ENCODE data around the gene ANXA8. TPM values are rescaled to one million over a fixed set of nuclear protein-coding genes. Genes with fewer than 3 reads are reported as not detected.
A peak's percentile ranks its signal among the peaks of the same experiment; 100 is the strongest.

The ANXA8 gene
- total RNA-seq, 1 experiment from 2014 or later, result 172 TPM

- H3K4me2 ChIP-seq, result peak overlapping the region; percentile 6; the same call in 1 of the 2 replicates
- no peak overlapping the region for H3K4me3 ChIP-seq
- ChIA-PET CTCF (no interaction called here), POLR2A (ENCODE audit: unreplicated experiment) (no interaction called here)
- peaks cover 20% of the 10 kb centered on the region for H3K9me3 ChIP-seq (ENCODE audit: insufficient read depth, low read depth)
- no peaks in the 10 kb centered on the region for H3K9me2 ChIP-seq (ENCODE audit: insufficient read depth)
- no peaks in the 10 kb centered on the region for H3K27me3 ChIP-seq (ENCODE audit: insufficient read depth, low read depth)
- BruUV-seq (replicated peaks), result no TSS peak
- H3K27ac ChIP-seq, result no peak overlapping the region
- H3K79me2 ChIP-seq (ENCODE audit: low read depth), result no peaks in the 10 kb centered on the region
- H3K4me1 ChIP-seq (replicated peaks; ENCODE audit: insufficient read depth), result peaks cover 16% of the 10 kb centered on the region
- intact Hi-C loops (cut with micrococcal nuclease; ENCODE audit: unreplicated experiment), result no loop called here
- peak in 1 of 2 experiments; percentile 48 for DNase-seq
- no peaks in the 10 kb centered on the region for H3K36me3 ChIP-seq (ENCODE audit: low read depth)
- TF ChIP-seq CTCF (conservative IDR thresholded peaks at IDR 0.05) (no peak), EZH2 (IDR thresholded peaks at IDR 0.05; ENCODE audit: low read depth) (no peak)
- no peaks in the 10 kb centered on the region for H4K20me1 ChIP-seq (ENCODE audit: insufficient read depth)
- peaks cover 2% of the 10 kb centered on the region; the same call in 1 of the 2 replicates for H3F3A ChIP-seq (ENCODE audit: insufficient read depth, low read depth)
- no peak overlapping the region for H2AFZ ChIP-seq
These were observed 40.8 kb downstream of the ANXA8 start for GRCh38 chr10:47443145-47443544.

- BruUV-seq (replicated peaks), result no TSS peak
- no peak for DNase-seq
- Histone ChIP-seq H3K4me3 (no peak overlapping the region), H3K9me3 (ENCODE audit: insufficient read depth, low read depth) (peaks cover 26% of the 10 kb centered on the region), H3K4me1 (replicated peaks; ENCODE audit: insufficient read depth) (peaks cover 16% of the 10 kb centered on the region), H3K9me2 (ENCODE audit: insufficient read depth) (no peaks in the 10 kb centered on the region), H3F3A (ENCODE audit: insufficient read depth, low read depth) (no peaks in the 10 kb centered on the region), H3K27ac (no peak overlapping the region), H4K20me1 (ENCODE audit: insufficient read depth) (no peaks in the 10 kb centered on the region), H2AFZ (no peak overlapping the region), H3K79me2 (ENCODE audit: low read depth) (no peaks in the 10 kb centered on the region), H3K36me3 (ENCODE audit: low read depth) (no peaks in the 10 kb centered on the region), H3K4me2 (no peak overlapping the region), H3K27me3 (ENCODE audit: insufficient read depth, low read depth) (no peaks in the 10 kb centered on the region)
- intact Hi-C loops (cut with micrococcal nuclease; ENCODE audit: unreplicated experiment), result no loop called here
- TF ChIP-seq EZH2 (IDR thresholded peaks at IDR 0.05; ENCODE audit: low read depth) (no peak), CTCF (conservative IDR thresholded peaks at IDR 0.05) (no peak)
- POLR2A ChIA-PET (ENCODE audit: unreplicated experiment), result interaction anchor here (0.6 kb wide), 1 partner anchor 13 kb away, joined by 3 read pairs; no protein-coding TSS in a partner anchor
- CTCF ChIA-PET, result interaction anchor here (0.9 kb wide), 1 partner anchor 78 kb away, joined by 3 read pairs; no protein-coding TSS in a partner anchor
These were observed 41.6 kb downstream of the ANXA8 start for GRCh38 chr10:47442351-47442750.

GRCh38 chr10:47441938-47442337, 42.0 kb downstream of the ANXA8 start:
- Histone ChIP-seq H3K27me3 (ENCODE audit: insufficient read depth, low read depth) (no peaks in the 10 kb centered on the region), H3K36me3 (ENCODE audit: low read depth) (no peaks in the 10 kb centered on the region), H3K4me1 (replicated peaks; ENCODE audit: insufficient read depth) (peaks cover 16% of the 10 kb centered on the region), H3K4me2 (no peak overlapping the region), H3K27ac (no peak overlapping the region), H3K9me3 (ENCODE audit: insufficient read depth, low read depth) (peaks cover 26% of the 10 kb centered on the region), H2AFZ (no peak overlapping the region), H3K4me3 (no peak overlapping the region), H3K79me2 (ENCODE audit: low read depth) (no peaks in the 10 kb centered on the region), H4K20me1 (ENCODE audit: insufficient read depth) (no peaks in the 10 kb centered on the region), H3F3A (ENCODE audit: insufficient read depth, low read depth) (no peaks in the 10 kb centered on the region), H3K9me2 (ENCODE audit: insufficient read depth) (no peaks in the 10 kb centered on the region)
- intact Hi-C loops (cut with micrococcal nuclease; ENCODE audit: unreplicated experiment), result no loop called here
- TF ChIP-seq EZH2 (IDR thresholded peaks at IDR 0.05; ENCODE audit: low read depth) (no peak), CTCF (conservative IDR thresholded peaks at IDR 0.05) (no peak)
- ChIA-PET CTCF (interaction anchor here (0.6 to 0.9 kb wide), 3 partner anchors 36 to 218 kb away, joined by 3 to 4 read pairs (median 3); no protein-coding TSS in a partner anchor), POLR2A (ENCODE audit: unreplicated experiment) (interaction anchor here (0.6 kb wide), 1 partner anchor 14 kb away, joined by 3 read pairs; no protein-coding TSS in a partner anchor)
- BruUV-seq (replicated peaks), result no TSS peak
- no peak for DNase-seq

Data from PC-9 (cell line).